Progenitor cell of endocrine pancreas (in vitro differentiated cells): ENCODE results near the gene SUSD5. TPM values are rescaled to one million over a fixed set of nuclear protein-coding genes. Genes with fewer than 3 reads are reported as not detected.
A peak's percentile ranks its signal among the peaks of the same experiment; 100 is the strongest.

Source experiments
- DNase-seq: peaks from one replicate; pipeline ENCODE4 v3.0.0; 2021; ENCODE audit warnings: low spot score; ENCODE audit not compliant: unreplicated experiment
- H3K27ac Mint-ChIP-seq: 2 replicates; pipeline ENCODE4 v1.8.0; 2021; ENCODE audit warnings: mild to moderate bottlenecking, moderate library complexity, mixed read lengths
- H3K27me3 Mint-ChIP-seq: 2 replicates; pipeline ENCODE4 v1.8.0; 2021; ENCODE audit warnings: mixed read lengths
- H3K36me3 Mint-ChIP-seq: 2 replicates; pipeline ENCODE4 v1.8.0; 2022; ENCODE audit warnings: mixed read lengths; ENCODE audit not compliant: insufficient read depth
- H3K4me1 Mint-ChIP-seq: 2 replicates; pipeline ENCODE4 v1.8.0; 2021; ENCODE audit warnings: low read depth, mixed read lengths
- H3K4me3 Mint-ChIP-seq: 2 replicates; pipeline ENCODE4 v1.8.0; 2021; ENCODE audit warnings: low read depth, mild to moderate bottlenecking, moderate library complexity, mixed read lengths
- H3K9me3 Mint-ChIP-seq: 2 replicates; pipeline ENCODE4 v1.8.0; 2021; ENCODE audit warnings: low read depth, mixed read lengths
- CTCF ChIP-seq: fragments of 200-600 bp; sonication (generic); IDR thresholded peaks from one replicate; pipeline ENCODE4 v1.5.0; 2021; ENCODE audit warnings: antibody characterized with exemption, mild to moderate bottlenecking; ENCODE audit not compliant: unreplicated experiment
- total RNA-seq: library from RNA; stranded (reverse); gene quantifications from 2 replicates; pipeline ENCODE4 v1.2.1, GENCODE V29; 2021

Gene SUSD5
- total RNA-seq, 1 donor from 2014 or later = 1.1 TPM

GRCh38 chr3:33122991-33123390, 95.6 kb downstream of the SUSD5 start:
- Mint-ChIP-seq H3K36me3 (peaks cover 9% of the 10 kb centered on the region), H3K4me1 (no peaks in the 10 kb centered on the region), H3K27me3 (no peaks in the 10 kb centered on the region), H3K27ac (no peak overlapping the region), H3K4me3 (no peak overlapping the region), H3K9me3 (no peaks in the 10 kb centered on the region)
- TF ChIP-seq CTCF = no peak
- no peak for DNase-seq

- Mint-ChIP-seq H3K27ac (no peak overlapping the region), H3K27me3 (no peaks in the 10 kb centered on the region), H3K4me1 (no peaks in the 10 kb centered on the region), H3K36me3 (peaks cover 1% of the 10 kb centered on the region), H3K4me3 (no peak overlapping the region), H3K9me3 (no peaks in the 10 kb centered on the region)
- no peak for TF ChIP-seq CTCF
- DNase-seq = no peak
These were observed 98.7 kb downstream of the SUSD5 start for GRCh38 chr3:33119891-33120290.

GRCh38 chr3:33117461-33117860, 101.1 kb downstream of the SUSD5 start:
- Mint-ChIP-seq H3K27ac (peak overlapping the region; percentile 36), H3K4me1 (peaks cover 3% of the 10 kb centered on the region), H3K27me3 (no peaks in the 10 kb centered on the region), H3K9me3 (no peaks in the 10 kb centered on the region), H3K36me3 (no peaks in the 10 kb centered on the region), H3K4me3 (no peak overlapping the region)
- no peak for DNase-seq
- TF ChIP-seq CTCF = no peak

- H3K4me1 Mint-ChIP-seq = peaks cover 3% of the 10 kb centered on the region
- no peak for DNase-seq
- peaks cover 4% of the 10 kb centered on the region for H3K9me3 Mint-ChIP-seq
- peak overlapping the region; percentile 80 for H3K4me3 Mint-ChIP-seq
- no peak for TF ChIP-seq CTCF
- no peak overlapping the region for H3K27ac Mint-ChIP-seq
- H3K27me3 Mint-ChIP-seq = no peaks in the 10 kb centered on the region
- no peaks in the 10 kb centered on the region for H3K36me3 Mint-ChIP-seq
These were observed 103.4 kb downstream of the SUSD5 start for GRCh38 chr3:33115024-33115768.

GRCh38 chr3:33114622-33115023, 104.0 kb downstream of the SUSD5 start:
- no peak for TF ChIP-seq CTCF
- H3K27ac Mint-ChIP-seq = peak overlapping the region; percentile 74
- no peak for DNase-seq

More at GRCh38 chr3:33114622-33115023, 104.0 kb downstream of the SUSD5 start:
- no peaks in the 10 kb centered on the region for H3K27me3 Mint-ChIP-seq
- peak overlapping the region; percentile 80 for H3K4me3 Mint-ChIP-seq
- peaks cover 4% of the 10 kb centered on the region for H3K9me3 Mint-ChIP-seq
- H3K36me3 Mint-ChIP-seq = no peaks in the 10 kb centered on the region
- peaks cover 3% of the 10 kb centered on the region for H3K4me1 Mint-ChIP-seq
